Naive B cell (primary cell): ENCODE measurements around the gene RBM19. TPM values are rescaled to one million over a fixed set of nuclear protein-coding genes. Genes with fewer than 3 reads are reported as not detected.

Experiments
- ATAC-seq, 2 donors: fragments of 150-1000 bp; cut with Tn5 transposase; 2 replicates each; pipeline ENCODE4 v1.10.0; 2021; ENCODE audit warnings: low read depth in 2 of 2, mild to moderate bottlenecking in 2 of 2, moderate library complexity in 2 of 2
- DNase-seq: peaks from one replicate; pipeline ENCODE4 v3.0.0; 2022
- H3K27ac Mint-ChIP-seq, 6 donors: one replicate each; pipeline ENCODE4 v1.8.0; 2020 to 2022; ENCODE audit warnings: mild to moderate bottlenecking in 6 of 6, mixed read lengths in 6 of 6, moderate library complexity in 5 of 6, inconsistent platforms in 2 of 6
- H3K27me3 Mint-ChIP-seq, 3 donors: one replicate each; pipeline ENCODE4 v1.8.0; 2021 to 2022; ENCODE audit warnings: mixed read lengths in 3 of 3, mild to moderate bottlenecking in 1 of 3
- H3K36me3 Mint-ChIP-seq, 2 donors: one replicate each; pipeline ENCODE4 v1.8.0; 2020 to 2022; ENCODE audit warnings: mixed read lengths in 2 of 2, inconsistent platforms in 1 of 2, mild to moderate bottlenecking in 1 of 2
- H3K4me1 Mint-ChIP-seq, 3 donors: one replicate each; pipeline ENCODE4 v1.8.0; 2020 to 2022; ENCODE audit warnings: mixed read lengths in 3 of 3, inconsistent platforms in 1 of 3, mild to moderate bottlenecking in 1 of 3, moderate library complexity in 1 of 3
- H3K4me3 Mint-ChIP-seq, 8 donors: one replicate each; pipeline ENCODE4 v1.8.0; 2020 to 2022; ENCODE audit warnings: mild to moderate bottlenecking in 8 of 8, mixed read lengths in 8 of 8, moderate library complexity in 8 of 8, inconsistent platforms in 2 of 8
- H3K9me3 Mint-ChIP-seq, 7 donors: one replicate each; pipeline ENCODE4 v1.8.0; 2020 to 2022; ENCODE audit warnings: mixed read lengths in 7 of 7, mild to moderate bottlenecking in 5 of 7, inconsistent platforms in 2 of 7, moderate library complexity in 1 of 7
- polyA plus RNA-seq, 6 donors: library from polyadenylated mRNA; unstranded; fragments of 300-500 nt; fragmentation: Illumina TruSeq; gene quantifications; one replicate each; pipeline ENCODE4 v1.2.3, GENCODE V29; 2021; ENCODE audit warnings: low read depth in 6 of 6

Gene RBM19
- polyA plus RNA-seq, 6 donors from 2014 or later = 5.6 to 18.9 (median 10.5) TPM

- Mint-ChIP-seq H3K9me3 (peaks cover 0 to 4% (median 0%) of the 10 kb centered on the region in 7 donors), H3K27me3 (no peaks in the 10 kb centered on the region), H3K4me3 (no peak overlapping the region), H3K36me3 (peaks cover 11 to 16% of the 10 kb centered on the region in 2 donors), H3K4me1 (peaks cover 26 to 36% (median 32%) of the 10 kb centered on the region in 3 donors), H3K27ac (no peak overlapping the region)
- ATAC-seq = no peak
- no peak for DNase-seq
Observed at GRCh38 chr12:113867258-113867657, 98.9 kb downstream of the RBM19 start.

GRCh38 chr12:113866496-113866895, 99.6 kb downstream of the RBM19 start:
- Mint-ChIP-seq H3K36me3 (peaks cover 11 to 16% of the 10 kb centered on the region in 2 donors), H3K4me1 (peaks cover 29 to 39% (median 37%) of the 10 kb centered on the region in 3 donors), H3K27me3 (no peaks in the 10 kb centered on the region), H3K4me3 (no peak overlapping the region), H3K27ac (no peak overlapping the region), H3K9me3 (peaks cover 0 to 4% (median 0%) of the 10 kb centered on the region in 7 donors)
- ATAC-seq = no peak
- no peak for DNase-seq

- peak overlapping the region in 3 of 6 donors; percentile 32 to 77 (median 33) for H3K27ac Mint-ChIP-seq
Observed at GRCh38 chr12:113863455-113863845, 102.7 kb downstream of the RBM19 start.

GRCh38 chr12:113862590-113863454, 103.3 kb downstream of the RBM19 start:
- peaks cover 29 to 39% (median 39%) of the 10 kb centered on the region in 3 donors for H3K4me1 Mint-ChIP-seq
- DNase-seq (no peak), ATAC-seq (no peak)
- no peaks in the 10 kb centered on the region for H3K27me3 Mint-ChIP-seq
- peaks cover 11 to 18% of the 10 kb centered on the region in 2 donors for H3K36me3 Mint-ChIP-seq
- peak overlapping the region in 3 of 6 donors; percentile 52 to 74 (median 64) for H3K27ac Mint-ChIP-seq
- H3K9me3 Mint-ChIP-seq = peaks cover 0 to 4% (median 0%) of the 10 kb centered on the region in 7 donors
- peak overlapping the region in 5 of 8 donors; percentile 6 to 70 (median 55) for H3K4me3 Mint-ChIP-seq

More at GRCh38 chr12:113863455-113863845, 102.7 kb downstream of the RBM19 start:
- peaks cover 29 to 39% (median 39%) of the 10 kb centered on the region in 3 donors for H3K4me1 Mint-ChIP-seq
- H3K27me3 Mint-ChIP-seq = no peaks in the 10 kb centered on the region
- H3K4me3 Mint-ChIP-seq = peak overlapping the region in 2 of 8 donors; percentile 6 to 47
- ATAC-seq (no peak), DNase-seq (no peak)
- peaks cover 0 to 4% (median 0%) of the 10 kb centered on the region in 7 donors for H3K9me3 Mint-ChIP-seq
- peaks cover 12 to 16% of the 10 kb centered on the region in 2 donors for H3K36me3 Mint-ChIP-seq

- Mint-ChIP-seq H3K27me3 (no peaks in the 10 kb centered on the region), H3K36me3 (peaks cover 11 to 28% of the 10 kb centered on the region in 2 donors), H3K27ac (peak overlapping the region in 4 of 6 donors; percentile 56 to 79 (median 60)), H3K4me3 (peak overlapping the region in 7 of 8 donors; percentile 23 to 70 (median 54)), H3K4me1 (peaks cover 29 to 39% (median 39%) of the 10 kb centered on the region in 3 donors), H3K9me3 (peaks cover 0 to 4% (median 0%) of the 10 kb centered on the region in 7 donors)
- ATAC-seq = no peak
- no peak for DNase-seq
Observed at GRCh38 chr12:113861708-113862312, 104.3 kb downstream of the RBM19 start.

- H3K27me3 Mint-ChIP-seq = no peaks in the 10 kb centered on the region
- peaks cover 29 to 39% (median 38%) of the 10 kb centered on the region in 3 donors for H3K4me1 Mint-ChIP-seq
- H3K36me3 Mint-ChIP-seq = peaks cover 13 to 37% of the 10 kb centered on the region in 2 donors
- H3K9me3 Mint-ChIP-seq = peaks cover 0 to 4% (median 0%) of the 10 kb centered on the region in 7 donors
- H3K4me3 Mint-ChIP-seq = no peak overlapping the region
- DNase-seq = no peak
- no peak overlapping the region for H3K27ac Mint-ChIP-seq
- ATAC-seq = no peak
Observed at GRCh38 chr12:113860950-113861349, 105.2 kb downstream of the RBM19 start.

GRCh38 chr12:113860059-113860820, 105.9 kb downstream of the RBM19 start:
- no peaks in the 10 kb centered on the region for H3K27me3 Mint-ChIP-seq
- DNase-seq = no peak
- H3K27ac Mint-ChIP-seq = peak overlapping the region in 1 of 6 donors; percentile 49
- peaks cover 0 to 3% (median 0%) of the 10 kb centered on the region in 7 donors for H3K9me3 Mint-ChIP-seq
- H3K36me3 Mint-ChIP-seq = peaks cover 12 to 37% of the 10 kb centered on the region in 2 donors
- H3K4me3 Mint-ChIP-seq = no peak overlapping the region
- ATAC-seq = no peak
- peaks cover 24 to 34% (median 31%) of the 10 kb centered on the region in 3 donors for H3K4me1 Mint-ChIP-seq

GRCh38 chr12:113858841-113859386, 107.2 kb downstream of the RBM19 start:
- no peaks in the 10 kb centered on the region for H3K27me3 Mint-ChIP-seq
- no peaks in the 10 kb centered on the region for H3K9me3 Mint-ChIP-seq
- H3K27ac Mint-ChIP-seq = peak overlapping the region in 1 of 6 donors; percentile 47
- peaks cover 13 to 22% (median 18%) of the 10 kb centered on the region in 3 donors for H3K4me1 Mint-ChIP-seq
- H3K4me3 Mint-ChIP-seq = no peak overlapping the region
- ATAC-seq = no peak
- H3K36me3 Mint-ChIP-seq = peaks cover 9 to 34% of the 10 kb centered on the region in 2 donors
- DNase-seq = no peak

GRCh38 chr12:113857371-113857770, 108.8 kb downstream of the RBM19 start:
- ATAC-seq = no peak
- H3K9me3 Mint-ChIP-seq = no peaks in the 10 kb centered on the region

GRCh38 chr12:113855998-113856397, 110.1 kb downstream of the RBM19 start:
- no peak overlapping the region for H3K27ac Mint-ChIP-seq
- no peak overlapping the region for H3K4me3 Mint-ChIP-seq
- no peak for ATAC-seq
- H3K36me3 Mint-ChIP-seq = peaks cover 9 to 34% of the 10 kb centered on the region in 2 donors
- no peaks in the 10 kb centered on the region for H3K9me3 Mint-ChIP-seq
- no peaks in the 10 kb centered on the region for H3K4me1 Mint-ChIP-seq
- H3K27me3 Mint-ChIP-seq = no peaks in the 10 kb centered on the region
- no peak for DNase-seq

More at GRCh38 chr12:113857371-113857770, 108.8 kb downstream of the RBM19 start:
- Mint-ChIP-seq H3K4me3 (no peak overlapping the region), H3K27ac (no peak overlapping the region), H3K4me1 (peaks cover 4 to 7% (median 5%) of the 10 kb centered on the region in 3 donors), H3K36me3 (peaks cover 9 to 34% of the 10 kb centered on the region in 2 donors), H3K27me3 (no peaks in the 10 kb centered on the region)
- no peak for DNase-seq

- Mint-ChIP-seq H3K27me3 (no peaks in the 10 kb centered on the region), H3K27ac (peak overlapping the region in 2 of 6 donors; percentile 27 to 60), H3K4me1 (no peaks in the 10 kb centered on the region), H3K4me3 (no peak overlapping the region), H3K36me3 (peaks cover 9 to 34% of the 10 kb centered on the region in 2 donors), H3K9me3 (no peaks in the 10 kb centered on the region)
- ATAC-seq = no peak
- DNase-seq = no peak
Observed at GRCh38 chr12:113854385-113855142, 111.6 kb downstream of the RBM19 start.

- no peaks in the 10 kb centered on the region for H3K4me1 Mint-ChIP-seq
- peaks cover 9 to 40% of the 10 kb centered on the region in 2 donors for H3K36me3 Mint-ChIP-seq
- no peaks in the 10 kb centered on the region for H3K9me3 Mint-ChIP-seq
- ATAC-seq (no peak), DNase-seq (no peak)
- no peaks in the 10 kb centered on the region for H3K27me3 Mint-ChIP-seq
- no peak overlapping the region for H3K4me3 Mint-ChIP-seq
- H3K27ac Mint-ChIP-seq = peak overlapping the region in 1 of 6 donors; percentile 27
Observed at GRCh38 chr12:113853491-113853890, 112.6 kb downstream of the RBM19 start.
